HEK293T (cell line): ENCODE data around the gene TXNDC8.

Experiments
- BHLHE40 ChIP-seq: fragments of 450-650 bp; IDR thresholded peaks from 2 replicates; pipeline ENCODE4 v1.6.1; 2016; ENCODE audit warnings: mild to moderate bottlenecking, moderate library complexity, borderline replicate concordance
- CTBP1 ChIP-seq: fragments of 450-650 bp; IDR thresholded peaks from 2 replicates; pipeline ENCODE4 v1.6.1; 2016; ENCODE audit warnings: borderline replicate concordance
- ELF4 ChIP-seq: fragments of 450-650 bp; IDR thresholded peaks from 2 replicates; pipeline ENCODE4 v1.6.1; 2017; ENCODE audit warnings: antibody characterized with exemption
- FOXA1 ChIP-seq: fragments of 450-650 bp; IDR thresholded peaks from 2 replicates; pipeline ENCODE4 v1.6.1; 2016; ENCODE audit warnings: mild to moderate bottlenecking
- FOXM1 ChIP-seq: fragments of 450-650 bp; IDR thresholded peaks from 2 replicates; pipeline ENCODE4 v1.6.1; 2017; ENCODE audit warnings: mild to moderate bottlenecking, borderline replicate concordance
- SP1 ChIP-seq: fragments of 450-650 bp; IDR thresholded peaks from 2 replicates; pipeline ENCODE4 v1.6.1; 2017
- SUZ12 ChIP-seq: fragments of 450-650 bp; IDR thresholded peaks from 2 replicates; pipeline ENCODE4 v1.6.1; 2016; ENCODE audit warnings: mild to moderate bottlenecking
- TARDBP ChIP-seq: fragments of 450-650 bp; IDR thresholded peaks from 2 replicates; pipeline ENCODE4 v1.6.1; 2016
- TF ChIP-seq, protein P1 (sequence below): fragments of 450-650 bp; IDR thresholded peaks from 2 replicates; pipeline ENCODE4 v1.6.1; 2016

DNA sequence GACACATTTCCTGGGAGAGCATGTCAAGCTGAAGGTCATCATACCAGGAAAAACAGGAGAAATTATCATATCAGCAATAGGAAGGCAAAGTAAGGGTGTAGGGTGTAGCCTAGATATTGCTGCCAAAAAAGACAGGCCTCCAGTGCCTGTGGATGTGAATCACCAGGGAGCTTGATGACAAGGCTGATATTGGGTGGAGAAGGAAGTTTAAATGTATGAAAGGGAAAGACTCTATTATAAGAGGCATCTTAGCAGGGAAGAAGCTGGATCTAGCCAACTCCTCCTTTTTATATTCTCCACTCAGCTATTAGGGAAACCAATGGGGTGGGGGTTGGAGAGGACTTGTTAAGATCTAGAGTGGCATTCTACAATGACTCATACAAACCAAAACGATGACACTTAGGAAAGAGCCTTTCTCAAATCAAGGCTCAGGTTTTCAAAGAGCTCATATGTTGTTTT is 13.4 kb upstream of the TXNDC8 start:
- TF ChIP-seq FOXM1 = no peak
- no peak for TF ChIP-seq TARDBP
- no peak for TF ChIP-seq SP1
- TF ChIP-seq SUZ12 = no peak
- TF ChIP-seq, protein P1, sequence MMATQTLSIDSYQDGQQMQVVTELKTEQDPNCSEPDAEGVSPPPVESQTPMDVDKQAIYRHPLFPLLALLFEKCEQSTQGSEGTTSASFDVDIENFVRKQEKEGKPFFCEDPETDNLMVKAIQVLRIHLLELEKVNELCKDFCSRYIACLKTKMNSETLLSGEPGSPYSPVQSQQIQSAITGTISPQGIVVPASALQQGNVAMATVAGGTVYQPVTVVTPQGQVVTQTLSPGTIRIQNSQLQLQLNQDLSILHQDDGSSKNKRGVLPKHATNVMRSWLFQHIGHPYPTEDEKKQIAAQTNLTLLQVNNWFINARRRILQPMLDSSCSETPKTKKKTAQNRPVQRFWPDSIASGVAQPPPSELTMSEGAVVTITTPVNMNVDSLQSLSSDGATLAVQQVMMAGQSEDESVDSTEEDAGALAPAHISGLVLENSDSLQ = peak; percentile 17; the same call in 1 of the 2 replicates
- no peak for TF ChIP-seq ELF4
- TF ChIP-seq FOXA1 = no peak
- no peak for TF ChIP-seq CTBP1
- TF ChIP-seq BHLHE40 = no peak
